Activated T-helper 1 cell treated with anti-CD3 and anti-CD28 coated beads, Interleukin-2, amount 50 U/mL, for 16 hours (primary cell): ENCODE measurements around the gene MAN2B1.
A peak's percentile ranks its signal among the peaks of the same experiment; 100 is the strongest.
"Not testable (repeated sequence)": the region's sequence is repeated elsewhere in the genome, so short reads cannot be mapped to it uniquely, and the experiment has no call there.

ENCODE experiments used
- DNase-seq, 2 donors: peaks; one replicate each; pipeline ENCODE4 v3.0.0-alpha.2; 2020; ENCODE audit warnings: low read depth in 1 of 2, low spot score in 1 of 2

MAN2B1 gene

DNA sequence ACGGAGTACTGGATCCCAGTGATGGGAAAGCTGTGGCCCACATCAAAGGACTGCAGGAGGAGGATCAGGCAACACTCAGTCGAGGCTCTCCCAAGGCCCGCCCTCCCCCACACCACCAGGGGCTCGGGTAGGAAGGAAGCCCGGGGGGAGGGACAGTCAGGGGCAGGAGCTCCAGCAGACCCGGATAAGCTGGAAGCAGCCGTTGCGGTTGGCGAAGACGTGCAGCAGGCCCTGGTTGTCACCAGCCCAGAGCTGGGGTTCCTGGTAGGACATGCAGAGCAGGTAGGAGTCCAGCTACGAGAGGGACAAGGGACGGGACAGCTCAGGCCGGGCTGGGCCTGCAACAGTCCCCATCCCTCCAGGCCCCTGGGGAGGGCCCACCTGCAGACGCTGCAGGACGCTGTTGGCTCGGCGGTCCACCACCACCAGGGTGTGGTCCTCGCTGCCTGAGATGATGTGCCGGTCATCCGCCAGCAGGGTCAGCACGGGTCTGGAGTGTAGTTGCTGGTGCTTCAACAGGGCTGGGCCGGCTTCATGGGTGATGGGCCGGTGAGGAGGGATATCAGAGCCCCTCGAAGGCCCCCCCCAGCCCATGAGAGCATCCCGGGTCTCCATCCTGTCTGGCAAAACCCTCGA lies 23.2 kb upstream of the MAN2B1 start:
- DNase-seq = no peak

DNA sequence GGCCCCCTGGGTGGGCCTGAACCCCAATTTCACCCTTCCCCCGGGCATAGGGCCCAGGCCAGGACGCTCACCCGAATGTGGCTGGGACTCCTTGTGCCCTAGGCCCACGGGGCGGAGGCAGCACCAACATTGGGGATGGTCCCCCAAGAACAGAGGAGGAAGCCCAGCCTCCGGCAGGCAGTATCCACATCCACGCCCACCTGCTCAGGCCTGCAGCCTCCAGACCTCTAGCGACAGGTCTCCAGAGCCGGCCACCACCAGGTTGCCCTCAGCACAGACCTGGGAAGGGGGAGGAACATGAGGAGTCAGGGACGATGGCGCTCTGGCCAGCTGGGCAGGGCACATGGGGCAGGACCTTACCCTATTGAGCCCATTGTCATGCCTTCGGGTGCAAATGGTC lies 22.5 kb upstream of the MAN2B1 start:
- DNase-seq = no peak

DNA sequence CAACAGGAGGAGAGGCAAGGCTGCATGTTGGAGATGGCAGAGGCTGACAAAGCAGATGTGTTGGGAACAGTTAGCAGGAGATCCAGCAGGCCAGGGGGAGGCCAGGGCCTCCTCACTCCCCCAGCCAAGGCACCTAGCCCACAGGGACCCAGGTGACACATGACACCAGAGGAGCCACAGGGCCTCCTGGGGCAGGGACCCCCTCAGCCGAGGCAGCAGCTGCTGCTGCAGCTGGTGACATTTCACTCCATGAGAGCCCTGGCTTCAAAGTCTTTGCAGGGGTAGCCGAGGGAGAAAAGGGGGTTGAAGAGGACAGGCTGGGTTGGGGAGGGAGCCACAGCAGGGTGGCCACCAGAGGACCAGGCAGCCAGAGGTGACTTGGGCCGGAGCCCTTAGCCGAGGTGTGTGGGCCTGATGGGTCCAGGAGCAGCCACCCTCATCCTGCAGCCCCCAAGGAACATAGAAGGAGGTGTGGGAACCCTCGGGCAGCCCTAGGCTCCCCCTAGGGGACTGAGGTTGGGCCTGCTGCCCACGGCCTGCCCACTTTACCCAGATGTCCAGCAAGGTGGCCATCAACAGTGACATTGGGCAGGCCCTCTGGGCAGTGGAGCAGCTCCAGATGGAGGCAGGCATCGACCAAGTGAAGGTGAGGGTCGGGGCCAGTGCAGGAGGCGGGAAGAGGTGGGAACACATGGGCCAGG lies 21.1 kb upstream of the MAN2B1 start, which contains the start of gene GNG14:
GNG14 (plus strand) TSS at position 503 of the 701 bp plus-strand sequence; CDS start at position 554, 51 bp downstream.
- DNase-seq = no peak

DNA sequence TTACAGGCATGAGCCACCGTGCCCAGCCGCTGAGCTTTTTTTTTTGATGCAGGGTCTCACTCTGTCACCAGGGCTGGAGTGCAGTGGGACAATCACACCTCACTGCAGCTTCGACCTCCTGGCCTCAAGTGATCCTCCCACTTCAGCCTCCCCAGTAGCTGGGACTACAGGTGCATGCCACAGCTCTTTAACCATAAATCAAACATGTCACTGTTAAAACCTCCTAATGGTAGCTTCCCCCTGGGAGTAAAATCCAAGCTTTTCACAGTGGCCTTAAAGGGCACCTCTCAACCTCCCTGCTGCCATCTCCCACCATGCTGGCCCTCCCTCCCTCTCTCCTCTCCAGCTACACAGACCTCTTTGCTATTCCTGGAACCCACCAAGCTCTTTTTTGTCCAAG lies 19.3 kb upstream of the MAN2B1 start:
- DNase-seq = no peak

DNA sequence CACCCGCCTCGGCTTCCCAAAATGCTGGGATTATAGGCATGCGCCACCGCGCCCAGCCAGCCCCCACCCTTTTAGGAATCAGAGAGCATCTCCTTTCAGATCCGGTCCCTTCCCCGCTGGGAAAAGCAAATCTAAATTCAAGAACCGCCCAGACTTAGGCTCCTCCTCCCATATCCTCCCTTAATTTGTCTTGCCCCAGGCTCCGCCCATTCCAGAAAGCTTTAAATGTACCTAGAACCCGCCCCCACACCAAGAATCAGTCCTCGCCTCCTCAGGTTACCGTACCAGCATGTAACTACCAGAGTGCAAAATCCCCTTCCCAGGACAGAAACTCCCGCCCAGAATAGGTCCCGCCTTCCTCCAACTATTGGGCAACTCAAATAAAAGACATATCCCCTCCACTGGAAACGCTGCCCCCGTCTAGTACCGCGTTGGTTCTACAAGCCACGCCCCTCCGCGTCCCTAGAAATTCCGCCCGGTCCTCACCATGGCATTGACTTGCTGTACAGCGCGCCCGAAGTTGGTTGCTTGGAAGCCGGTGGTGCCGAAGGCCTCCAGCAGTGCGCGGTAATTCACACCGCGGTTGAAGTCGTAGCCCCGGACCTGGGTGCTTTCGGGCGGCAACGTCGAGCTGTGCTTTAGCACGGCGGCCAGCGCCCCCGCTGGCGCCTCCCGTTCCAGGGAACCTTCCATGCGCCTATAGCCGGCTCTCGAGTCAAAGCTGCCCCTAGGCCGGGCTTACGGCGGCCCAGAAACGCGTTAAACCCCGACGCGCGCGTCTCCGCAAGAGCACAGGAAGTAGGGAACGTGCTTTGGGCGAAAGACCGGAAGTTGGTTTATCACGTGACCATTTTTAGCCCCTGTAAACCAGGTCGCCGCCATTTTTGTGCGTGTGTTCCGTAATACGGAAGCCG lies 14.8 kb upstream of the MAN2B1 start, which contains the start of gene DHPS:
DHPS (minus strand) TSS at position 807 of the 914 bp plus-strand sequence; CDS start at position 693, 114 bp downstream.
- peak; percentile 77 to 80 for DNase-seq

DNA sequence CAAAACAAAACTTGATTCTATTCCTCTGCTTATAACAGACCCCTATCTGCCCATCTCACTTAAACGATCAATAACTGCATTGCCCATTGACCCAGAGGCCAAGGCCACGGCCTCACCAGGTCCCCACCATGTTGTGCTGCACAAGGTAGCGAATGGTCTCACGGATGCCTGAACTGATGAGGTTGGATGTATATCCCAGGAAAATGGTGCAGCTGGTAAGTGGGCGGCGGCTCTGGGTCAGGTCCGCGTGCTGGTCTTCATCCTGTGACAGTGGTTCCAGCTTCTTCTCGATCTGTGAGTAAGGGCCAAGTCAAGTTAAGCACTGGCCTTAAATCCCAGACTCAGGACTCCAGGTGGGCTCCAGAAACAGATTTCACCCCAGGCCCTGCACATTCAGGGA lies 13.5 kb upstream of the MAN2B1 start:
- no peak for DNase-seq

DNA sequence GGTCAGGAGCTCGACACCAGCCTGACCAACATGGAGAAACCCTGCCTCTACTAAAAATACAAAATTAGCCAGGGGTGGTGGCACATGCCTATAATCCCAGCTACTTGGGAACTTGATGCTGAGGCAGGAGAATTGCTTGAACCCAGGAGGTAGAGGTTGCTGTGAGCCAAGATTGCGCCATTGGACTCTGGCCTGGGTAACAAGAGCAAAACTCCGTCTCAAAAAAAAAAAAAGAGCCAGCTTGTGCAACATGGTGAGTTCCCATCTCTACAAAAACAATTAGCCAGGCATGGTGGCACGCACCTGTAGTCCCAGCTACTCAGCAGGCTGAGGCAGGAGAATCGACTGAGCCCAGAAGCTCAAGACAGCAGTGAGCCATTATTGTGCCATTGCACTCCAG lies 11.5 kb upstream of the MAN2B1 start:
- DNase-seq = not testable (repeated sequence)

DNA sequence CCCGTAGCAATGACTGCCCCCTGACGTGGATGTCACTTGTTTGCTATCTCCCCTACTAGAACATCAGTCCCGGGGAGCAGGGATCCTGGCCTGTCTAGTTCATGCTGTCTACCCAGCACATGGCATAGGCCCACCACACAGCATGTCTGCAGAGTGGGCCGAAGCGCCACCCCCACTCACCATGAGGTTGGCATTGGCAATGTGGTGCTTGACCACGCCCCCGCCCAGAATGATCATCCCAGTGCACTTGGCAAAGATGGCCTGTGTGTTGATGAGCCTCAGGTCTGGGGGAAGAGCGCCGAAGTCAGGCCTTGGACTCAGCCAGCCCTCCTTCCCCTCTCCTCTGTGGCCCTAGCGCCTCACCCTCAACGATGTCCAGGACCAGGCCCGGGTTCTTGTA lies 10.4 kb upstream of the MAN2B1 start:
- DNase-seq = no peak

DNA sequence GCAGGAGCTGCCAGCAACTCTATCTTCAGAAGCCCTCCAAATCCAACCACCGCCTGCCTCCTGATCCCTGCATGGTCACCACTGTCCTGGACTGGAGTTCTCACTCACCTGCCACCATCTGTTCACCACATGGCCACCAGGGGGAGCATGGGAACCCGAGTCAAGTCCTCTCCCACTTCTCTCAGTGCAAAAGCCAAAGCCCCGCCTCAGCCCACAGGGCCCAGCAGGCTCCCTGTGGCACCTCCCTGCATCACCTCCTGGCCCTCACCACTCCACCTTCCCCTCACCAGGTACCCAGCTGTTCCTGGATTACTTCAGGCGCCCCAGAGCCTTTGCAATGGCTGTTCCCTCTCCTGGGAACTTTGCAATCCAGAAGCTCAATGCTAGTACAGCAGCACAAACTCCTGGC lies 9.8 kb upstream of the MAN2B1 start:
- peak; percentile 73 to 75 for DNase-seq

DNA sequence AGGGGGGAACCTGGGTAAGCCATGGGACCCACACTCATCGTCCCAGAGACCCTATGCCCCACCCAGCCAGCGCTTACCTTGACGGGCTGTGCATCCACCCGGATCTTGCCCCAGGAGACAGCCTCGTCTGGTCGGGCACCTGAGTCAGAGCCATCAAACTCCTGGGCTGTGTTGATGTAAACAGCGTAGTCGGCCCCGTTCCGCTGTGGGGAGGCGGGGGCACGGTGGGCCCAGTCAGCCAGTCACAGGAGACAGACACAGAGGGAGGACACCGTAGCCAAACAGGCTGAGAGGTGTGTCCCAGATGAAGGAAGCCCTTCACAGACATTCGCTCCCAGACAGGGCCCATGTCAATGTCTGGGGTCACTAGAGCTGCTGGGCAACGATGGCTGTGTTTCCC lies 9.4 kb upstream of the MAN2B1 start:
- no peak for DNase-seq

DNA sequence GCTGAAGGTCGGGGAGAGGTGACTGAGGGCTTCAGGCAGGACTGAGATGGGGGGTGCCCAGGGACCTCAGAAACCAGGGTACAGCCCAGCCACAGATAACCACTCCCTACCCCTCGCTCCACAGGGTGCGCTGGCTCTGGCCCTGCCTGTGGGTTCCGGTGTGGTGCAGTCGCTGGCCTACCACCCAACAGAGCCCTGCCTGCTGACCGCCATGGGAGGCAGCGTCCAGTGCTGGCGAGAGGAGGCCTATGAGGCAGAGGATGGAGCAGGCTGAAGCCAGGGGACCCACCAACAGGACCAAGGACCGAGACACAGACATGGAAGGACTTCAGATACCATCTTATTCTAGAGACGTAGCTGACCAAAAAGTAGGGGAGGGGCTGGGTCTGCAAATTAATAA lies 8.9 kb upstream of the MAN2B1 start:
- DNase-seq = no peak

DNA sequence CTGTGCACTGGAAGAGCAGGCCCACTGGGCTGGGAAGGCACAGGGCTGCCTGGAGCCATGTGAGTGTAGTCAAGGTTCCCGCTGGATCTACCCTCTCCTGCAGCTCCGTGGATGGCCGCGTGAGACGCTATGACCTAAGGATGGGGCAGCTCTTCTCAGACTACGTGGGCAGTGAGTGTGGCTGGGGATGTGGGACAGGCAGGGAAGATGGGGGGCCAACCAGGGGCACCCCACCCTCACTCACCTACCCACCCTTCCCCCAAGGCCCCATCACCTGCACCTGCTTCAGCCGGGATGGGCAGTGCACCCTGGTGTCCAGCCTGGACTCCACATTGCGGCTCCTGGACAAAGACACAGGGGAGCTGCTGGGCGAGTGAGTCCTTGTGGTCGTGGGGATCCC lies 6.2 kb upstream of the MAN2B1 start:
- DNase-seq = no peak

DNA sequence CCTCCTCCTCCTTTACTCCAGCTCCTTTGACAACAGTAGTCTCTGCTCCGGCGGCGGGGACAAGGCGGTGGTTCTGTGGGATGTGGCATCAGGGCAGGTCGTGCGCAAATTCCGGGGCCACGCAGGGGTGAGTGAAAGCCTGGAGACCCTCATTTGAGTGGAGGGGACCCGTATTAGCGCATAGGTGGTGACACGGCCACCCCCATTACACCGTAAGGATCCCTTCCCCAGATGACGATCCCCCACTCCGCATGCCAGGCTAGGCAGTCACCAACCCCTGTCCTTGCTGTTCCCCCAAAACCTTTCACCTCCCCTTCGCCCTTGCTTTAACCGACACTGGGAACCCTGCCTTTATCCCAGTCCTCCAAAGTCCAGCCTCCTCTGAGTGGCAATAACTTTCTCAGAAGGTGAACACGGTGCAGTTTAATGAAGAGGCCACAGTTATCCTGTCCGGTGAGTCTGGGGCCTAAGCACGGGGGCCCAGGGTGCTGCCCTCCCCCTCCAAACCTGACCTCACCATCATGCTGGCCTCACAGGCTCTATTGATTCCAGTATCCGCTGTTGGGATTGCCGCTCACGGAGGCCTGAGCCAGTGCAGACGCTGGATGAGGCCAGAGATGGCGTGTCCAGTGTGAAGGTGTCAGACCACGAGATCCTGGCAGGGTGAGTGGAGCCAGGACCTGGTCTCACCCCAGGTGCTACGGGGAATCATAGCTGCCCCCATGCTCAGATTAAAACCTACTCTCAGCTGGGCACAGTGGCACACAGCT lies 3.8 kb upstream of the MAN2B1 start:
- DNase-seq = no peak

DNA sequence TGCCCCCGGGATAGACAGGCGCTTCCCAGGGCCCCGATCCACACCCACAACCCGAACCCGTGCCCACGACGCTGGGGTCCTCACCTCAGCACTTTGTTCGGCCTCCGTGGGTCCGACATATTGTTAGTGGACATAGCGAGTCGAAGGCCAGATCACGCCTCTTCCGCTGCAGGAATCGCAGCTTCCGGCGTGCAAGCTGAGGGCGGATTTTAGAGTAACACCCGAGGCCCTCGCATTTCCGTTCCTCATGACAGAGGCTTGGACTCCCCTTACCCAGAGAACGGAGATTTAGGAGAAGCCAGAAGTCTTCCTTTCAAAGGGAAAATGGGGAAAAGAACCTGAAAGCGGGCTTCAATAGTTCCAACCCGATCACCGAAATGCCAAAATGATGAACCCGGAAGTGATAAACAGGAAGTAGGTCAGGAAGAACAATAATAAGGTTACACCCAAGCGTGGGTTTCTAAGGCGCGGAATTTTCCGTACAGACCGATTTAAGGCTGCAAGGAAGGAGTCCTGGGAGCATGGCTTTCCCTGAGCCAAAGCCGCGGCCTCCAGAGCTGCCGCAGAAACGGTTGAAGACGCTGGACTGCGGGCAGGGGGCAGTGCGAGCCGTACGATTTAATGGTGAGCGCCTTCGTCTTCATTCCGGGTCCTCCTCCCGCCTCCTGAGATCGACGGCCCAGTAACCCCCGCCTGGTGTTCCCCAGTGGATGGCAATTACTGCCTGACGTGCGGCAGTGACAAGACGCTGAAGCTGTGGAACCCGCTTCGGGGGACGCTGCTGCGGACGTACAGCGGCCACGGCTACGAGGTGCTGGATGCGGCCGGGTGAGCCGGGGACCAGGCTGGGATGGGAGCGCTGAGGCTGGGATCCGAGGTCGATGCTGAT lies 3.0 kb upstream of the MAN2B1 start:
- peak; percentile 56 to 63 for DNase-seq

DNA sequence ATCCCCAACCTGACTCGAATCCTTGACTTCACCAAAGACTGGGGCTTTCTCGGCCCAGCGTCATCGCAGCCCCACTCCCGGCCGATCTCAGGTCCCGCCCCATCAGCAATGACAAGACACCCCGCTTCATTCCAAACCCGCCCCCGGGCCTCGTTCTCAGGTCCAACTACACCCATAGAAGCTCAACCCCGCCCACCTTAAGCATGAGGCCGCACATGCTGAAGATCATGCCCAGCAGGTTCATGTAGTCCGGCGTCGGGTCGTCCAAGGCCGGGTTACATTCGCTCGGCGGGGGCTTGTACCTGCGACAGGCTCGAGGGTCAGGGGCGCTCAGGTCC lies 2.4 kb upstream of the MAN2B1 start:
- peak; percentile 23 to 37 for DNase-seq

DNA sequence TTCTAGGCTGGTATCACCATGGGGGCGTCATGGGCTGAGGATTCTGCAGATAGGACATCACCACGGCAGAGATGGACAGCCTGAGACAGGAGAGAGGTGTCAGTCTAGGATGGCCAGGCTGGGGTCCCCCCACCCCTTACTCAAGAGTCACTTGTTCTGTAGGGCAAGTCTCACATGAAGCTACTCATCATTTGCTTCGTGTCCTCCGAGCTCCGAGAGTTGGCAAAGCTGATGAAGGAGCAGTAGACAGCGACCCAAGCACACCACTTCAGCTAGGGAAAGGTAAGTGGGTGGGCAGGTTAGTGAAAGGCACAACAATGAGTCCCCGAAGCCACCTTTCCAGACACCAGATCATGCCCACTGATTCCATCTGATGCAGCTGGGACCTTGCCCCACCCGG lies 1.8 kb upstream of the MAN2B1 start:
- DNase-seq = no peak

DNA sequence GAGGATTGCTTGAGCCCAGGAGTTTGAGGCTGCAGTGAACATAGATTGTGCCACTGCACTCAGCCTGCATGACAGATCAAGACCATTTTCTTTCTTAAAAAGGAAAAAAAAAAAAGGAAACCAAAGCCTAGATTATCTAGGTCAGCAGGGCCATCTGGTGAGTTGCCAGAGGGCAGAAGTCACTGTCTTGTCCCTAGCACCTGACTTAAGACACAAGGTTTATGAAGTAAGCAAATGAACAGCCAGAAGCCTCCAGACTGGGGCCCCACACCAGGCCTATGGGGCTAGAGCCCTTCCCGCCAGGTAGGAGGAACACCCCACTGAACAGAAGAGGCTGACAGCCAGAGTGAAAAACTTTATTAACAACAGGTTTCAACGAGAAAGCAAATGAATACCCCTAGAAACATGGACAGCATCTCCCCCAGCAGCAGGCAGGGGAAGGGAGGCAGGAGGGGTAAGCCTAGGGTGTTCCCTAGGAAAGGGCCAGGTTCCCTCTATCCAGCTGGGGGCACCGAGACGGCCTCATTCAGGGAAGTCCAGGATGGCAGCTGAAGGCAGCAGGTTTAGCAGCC lies 1.3 kb upstream of the MAN2B1 start:
- no peak for DNase-seq

DNA sequence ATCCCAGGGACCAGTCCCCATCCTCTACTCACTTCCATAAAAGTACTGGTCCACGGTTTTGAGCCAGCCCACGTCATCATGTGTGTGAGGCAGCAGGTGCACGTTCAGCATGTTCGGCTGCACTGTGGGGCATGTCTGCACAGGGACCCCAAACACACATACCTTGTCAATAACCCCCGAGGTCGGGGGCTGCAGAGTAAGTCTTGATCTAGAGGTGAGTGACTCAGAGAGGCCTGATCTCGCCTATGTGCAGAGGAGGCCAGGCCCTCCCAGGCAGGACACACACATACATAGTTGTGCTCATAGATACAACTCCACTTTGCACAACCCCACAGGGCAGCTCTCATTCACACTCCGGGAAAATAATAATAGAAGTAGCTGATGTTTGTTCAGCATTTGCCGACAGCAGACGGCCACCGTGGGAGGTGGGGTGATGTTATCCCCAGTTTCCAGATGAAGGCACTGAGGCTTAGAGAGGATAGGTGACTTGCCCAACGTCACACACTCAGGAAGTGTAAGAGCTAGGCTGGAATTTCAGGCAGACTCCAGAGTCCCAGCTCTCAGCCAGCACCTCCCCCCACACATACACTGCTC lies 774 bp downstream of the MAN2B1 start:
- DNase-seq = no peak

DNA sequence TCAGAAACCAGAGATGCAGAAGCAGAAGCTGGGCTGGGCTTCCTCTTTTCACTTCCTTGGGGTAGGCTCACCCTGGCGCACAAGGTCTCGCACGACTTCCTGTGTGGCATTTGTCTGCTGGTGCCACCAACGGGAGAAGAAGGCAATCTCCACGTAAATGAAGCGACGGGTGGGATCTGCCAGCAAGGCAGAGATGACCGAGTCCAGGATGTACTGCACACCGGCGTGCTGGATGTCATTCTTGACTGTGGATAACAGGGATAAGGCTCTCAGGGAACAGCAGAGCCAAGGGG lies 1.3 kb downstream of the MAN2B1 start:
- DNase-seq = peak in 1 of 2 donors; percentile 17
